ENCODE results near the gene CDRT15. TPM values are rescaled to one million over a fixed set of nuclear protein-coding genes. Genes with fewer than 3 reads are reported as not detected.

Gene CDRT15
- total RNA-seq, 1 experiment from 2014 or later, result not detected

DNA sequence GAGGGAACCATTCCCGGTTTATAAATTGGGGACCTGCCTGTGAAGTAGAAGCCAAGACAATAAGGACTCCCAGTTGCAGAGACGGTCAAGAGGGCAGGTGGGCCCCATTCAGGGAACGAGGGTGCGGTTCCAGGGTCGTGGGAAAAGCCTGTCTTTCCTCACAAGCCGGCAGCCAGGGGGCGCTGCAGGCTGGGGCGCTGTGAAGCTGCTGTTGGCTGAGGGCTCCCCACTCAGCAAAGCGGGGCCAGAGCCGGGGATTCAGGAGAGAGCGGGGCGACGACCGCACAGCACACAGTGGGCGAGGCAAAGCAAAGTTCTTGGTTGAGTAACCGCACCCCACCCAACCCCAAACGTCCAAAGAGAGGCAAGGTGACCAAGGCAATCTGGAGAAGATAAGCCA, 24.9 kb downstream of the CDRT15 start:
- Histone ChIP-seq H3K18ac (ENCODE audit: insufficient read length, low read depth, low read length) (no peak overlapping the region), H3K79me1 (ENCODE audit: insufficient read depth, low read depth, low read length, poor library complexity, severe bottlenecking) (no peaks in the 10 kb centered on the region), H2BK120ac (ENCODE audit: low read depth, low read length, poor library complexity, severe bottlenecking) (no peak overlapping the region), H3K27me3 (ENCODE audit: insufficient read depth, low read length) (no peaks in the 10 kb centered on the region), H4K91ac (ENCODE audit: insufficient read length, low read depth, low read length) (no peak overlapping the region), H3K27ac (ENCODE audit: insufficient read length, low read depth, low read length) (no peak overlapping the region), H3T11ph (ENCODE audit: low read length) (no peak overlapping the region), H2BK15ac (ENCODE audit: low read depth, low read length) (no peak overlapping the region), H3K14ac (ENCODE audit: insufficient read depth, low read length) (no peak overlapping the region), H3K4me1 (ENCODE audit: insufficient read depth, low read length) (no peaks in the 10 kb centered on the region), H2BK5ac (ENCODE audit: insufficient read length, low read length) (no peak overlapping the region), H3K9ac (ENCODE audit: extremely low read depth, insufficient read length, low read length) (no peak overlapping the region), H3K79me2 (ENCODE audit: insufficient read depth, low read length) (no peaks in the 10 kb centered on the region), H3K4ac (ENCODE audit: low read depth, low read length) (no peak overlapping the region), H4K8ac (replicated peaks; ENCODE audit: insufficient read length, low read depth, low read length) (no peak overlapping the region), H3K9me3 (ENCODE audit: control insufficient read depth, low read depth, low read length) (peaks cover 6% of the 10 kb centered on the region), H2BK20ac (ENCODE audit: low read depth, low read length, poor library complexity, severe bottlenecking) (no peak overlapping the region), H3K23ac (ENCODE audit: insufficient read length, low read depth, low read length) (no peak overlapping the region), H2AFZ (ENCODE audit: low read length) (no peak overlapping the region), H3K4me2 (ENCODE audit: insufficient read depth, insufficient read length, low read length) (no peak overlapping the region), H4K20me1 (ENCODE audit: control insufficient read depth, insufficient read depth, insufficient read length) (no peaks in the 10 kb centered on the region), H2AK5ac (ENCODE audit: insufficient read length, low read length) (no peak overlapping the region), H2BK12ac (ENCODE audit: insufficient read length, low read depth, low read length) (no peak overlapping the region), H3K56ac (ENCODE audit: insufficient read length, low read depth, low read length) (no peak overlapping the region), H4K5ac (ENCODE audit: insufficient read length, low read depth, low read length) (no peak overlapping the region), H3K23me2 (ENCODE audit: insufficient read length, low read depth, low read length, poor library complexity, severe bottlenecking) (no peaks in the 10 kb centered on the region)
- no peak overlapping the region for H3K4me3 Mint-ChIP-seq
- WGBS (ENCODE audit: extremely low coverage, insufficient read length, low lambda C conversion rate), result no CpG with 5 or more reads among the region's 17 CpGs
- H3K36me3 Mint-ChIP-seq (ENCODE audit: insufficient read depth in 1 of 3, low read depth in 3 of 3), result peaks cover 27 to 36% (median 34%) of the 10 kb centered on the region in 3 experiments
- TF ChIP-seq, protein P1, sequence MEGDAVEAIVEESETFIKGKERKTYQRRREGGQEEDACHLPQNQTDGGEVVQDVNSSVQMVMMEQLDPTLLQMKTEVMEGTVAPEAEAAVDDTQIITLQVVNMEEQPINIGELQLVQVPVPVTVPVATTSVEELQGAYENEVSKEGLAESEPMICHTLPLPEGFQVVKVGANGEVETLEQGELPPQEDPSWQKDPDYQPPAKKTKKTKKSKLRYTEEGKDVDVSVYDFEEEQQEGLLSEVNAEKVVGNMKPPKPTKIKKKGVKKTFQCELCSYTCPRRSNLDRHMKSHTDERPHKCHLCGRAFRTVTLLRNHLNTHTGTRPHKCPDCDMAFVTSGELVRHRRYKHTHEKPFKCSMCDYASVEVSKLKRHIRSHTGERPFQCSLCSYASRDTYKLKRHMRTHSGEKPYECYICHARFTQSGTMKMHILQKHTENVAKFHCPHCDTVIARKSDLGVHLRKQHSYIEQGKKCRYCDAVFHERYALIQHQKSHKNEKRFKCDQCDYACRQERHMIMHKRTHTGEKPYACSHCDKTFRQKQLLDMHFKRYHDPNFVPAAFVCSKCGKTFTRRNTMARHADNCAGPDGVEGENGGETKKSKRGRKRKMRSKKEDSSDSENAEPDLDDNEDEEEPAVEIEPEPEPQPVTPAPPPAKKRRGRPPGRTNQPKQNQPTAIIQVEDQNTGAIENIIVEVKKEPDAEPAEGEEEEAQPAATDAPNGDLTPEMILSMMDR (conservative IDR thresholded peaks at IDR 0.05), result peak; percentile 55; the same call in 2 of the 3 replicates
- no peak overlapping the region for H3K27ac Mint-ChIP-seq
- peaks cover 20 to 22% of the 10 kb centered on the region in 2 experiments for H3K9me3 Mint-ChIP-seq
- H3K27me3 Mint-ChIP-seq (ENCODE audit: low read depth), result no peaks in the 10 kb centered on the region
- H3K4me1 Mint-ChIP-seq, result no peaks in the 10 kb centered on the region
- DNase-seq, result peak; percentile 46

Data from H9 (cell line).